ENCODE measurements around the gene PDPK1.
"Not testable (repeated sequence)": the region's sequence is repeated elsewhere in the genome, so short reads cannot be mapped to it uniquely, and the experiment has no call there.

PDPK1 gene

DNA sequence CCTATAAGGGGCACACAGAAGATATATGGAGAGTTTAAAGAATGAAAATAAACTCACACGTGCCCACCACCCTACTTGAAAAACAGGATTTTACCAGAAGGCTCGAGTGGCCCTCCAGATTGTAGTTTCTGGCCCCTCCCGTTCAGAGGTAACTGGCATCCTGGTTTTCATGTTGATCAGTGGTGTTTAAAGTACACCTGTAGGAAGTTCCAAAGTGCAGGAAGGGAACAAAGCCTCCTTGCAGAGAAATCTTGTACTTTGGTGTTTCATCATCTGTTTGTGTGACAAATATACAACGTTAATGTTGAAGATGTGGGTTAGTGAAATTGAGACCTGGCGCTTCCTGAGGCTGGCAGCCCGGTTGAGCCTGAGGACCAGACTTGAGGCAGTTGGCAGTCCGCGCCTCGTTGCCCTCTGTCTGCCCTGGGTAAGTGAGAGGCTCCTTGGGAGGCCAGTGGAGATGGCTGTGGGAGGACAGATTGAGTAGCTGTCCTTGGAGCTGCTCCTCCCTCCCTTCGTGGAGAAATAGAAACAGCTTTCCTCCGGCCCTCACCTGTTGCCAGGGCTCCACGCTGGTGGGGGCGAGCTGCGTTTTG, 12.6 kb downstream of the PDPK1 start:
- not testable (repeated sequence) for DNase-seq

DNA sequence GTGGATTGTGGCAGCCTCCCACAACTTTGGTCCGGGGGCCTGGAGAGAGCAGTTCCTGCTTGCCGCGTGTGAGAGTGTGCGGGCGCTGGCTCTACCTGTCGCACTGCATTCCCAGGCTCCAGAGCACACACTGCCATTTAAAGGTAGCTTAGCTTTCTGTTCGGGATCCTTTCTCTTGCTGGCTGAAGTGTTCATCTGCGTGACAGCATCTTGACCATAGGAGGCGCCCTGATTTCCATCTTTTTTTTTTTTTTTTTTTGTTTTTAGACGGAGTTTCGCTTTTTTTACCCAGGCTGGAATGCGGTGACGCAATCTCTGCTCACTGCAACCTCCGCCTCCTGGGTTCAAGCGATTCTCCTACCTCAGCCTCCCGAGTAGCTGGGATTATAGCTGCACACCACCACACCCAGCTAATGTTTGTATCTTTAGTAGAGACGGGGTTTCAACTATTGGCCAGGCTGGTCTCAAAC, 13.6 kb downstream of the PDPK1 start:
- DNase-seq = not testable (repeated sequence)

DNA sequence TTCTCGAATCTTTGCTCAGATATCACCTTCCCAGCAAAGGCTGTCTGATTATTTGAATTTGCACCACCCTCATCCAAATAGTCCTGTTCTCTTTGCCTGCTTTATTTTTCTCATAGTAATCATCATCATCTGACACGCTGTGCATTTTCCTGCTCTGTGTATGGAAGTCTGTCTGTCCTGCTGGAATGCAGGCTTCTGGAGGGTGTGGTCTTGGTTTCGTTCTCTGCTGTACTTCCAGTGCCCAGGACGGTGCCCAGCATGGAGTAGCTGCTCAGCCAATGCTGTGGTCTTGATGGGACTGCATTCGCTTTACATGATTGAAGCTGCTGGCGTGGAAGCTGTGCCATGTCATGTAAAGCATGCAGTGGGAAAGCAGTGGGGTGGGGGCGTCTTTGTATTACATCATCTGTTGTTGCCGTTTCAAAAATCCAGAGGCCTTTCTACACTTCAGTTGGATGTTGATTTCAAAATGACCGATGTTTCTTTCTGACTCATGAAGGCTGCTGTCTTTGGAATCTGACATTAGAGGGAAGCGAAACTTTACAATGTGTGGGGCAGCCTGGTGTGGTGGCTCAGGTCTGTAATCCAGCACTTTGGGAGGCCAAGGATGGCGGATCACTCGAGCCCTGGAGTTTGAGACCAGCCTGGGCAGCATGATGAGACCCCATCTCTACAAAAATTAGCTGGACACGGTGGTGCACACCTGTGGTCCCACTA, 17.0 kb downstream of the PDPK1 start:
- DNase-seq = not testable (repeated sequence)

DNA sequence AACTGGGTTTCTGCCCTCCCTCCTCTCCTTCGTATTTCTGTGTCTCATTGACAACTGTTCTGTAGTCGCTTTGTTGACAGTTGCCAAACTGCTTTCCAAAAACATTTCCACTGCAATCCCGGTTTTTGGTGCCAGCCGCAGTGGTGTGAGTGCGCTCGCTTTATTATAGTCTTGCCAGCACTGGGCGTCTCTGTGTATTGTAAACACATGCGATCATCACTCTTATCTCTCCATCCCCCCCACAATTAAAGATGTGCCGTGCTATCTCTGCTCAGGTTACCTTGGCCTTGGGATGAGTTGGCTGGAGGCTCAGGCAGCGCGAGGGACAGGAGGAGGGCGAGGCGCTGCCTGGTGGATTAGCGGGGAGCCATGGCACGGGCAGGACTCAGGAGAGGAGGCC, 19.3 kb downstream of the PDPK1 start:
- DNase-seq = not testable (repeated sequence)

DNA sequence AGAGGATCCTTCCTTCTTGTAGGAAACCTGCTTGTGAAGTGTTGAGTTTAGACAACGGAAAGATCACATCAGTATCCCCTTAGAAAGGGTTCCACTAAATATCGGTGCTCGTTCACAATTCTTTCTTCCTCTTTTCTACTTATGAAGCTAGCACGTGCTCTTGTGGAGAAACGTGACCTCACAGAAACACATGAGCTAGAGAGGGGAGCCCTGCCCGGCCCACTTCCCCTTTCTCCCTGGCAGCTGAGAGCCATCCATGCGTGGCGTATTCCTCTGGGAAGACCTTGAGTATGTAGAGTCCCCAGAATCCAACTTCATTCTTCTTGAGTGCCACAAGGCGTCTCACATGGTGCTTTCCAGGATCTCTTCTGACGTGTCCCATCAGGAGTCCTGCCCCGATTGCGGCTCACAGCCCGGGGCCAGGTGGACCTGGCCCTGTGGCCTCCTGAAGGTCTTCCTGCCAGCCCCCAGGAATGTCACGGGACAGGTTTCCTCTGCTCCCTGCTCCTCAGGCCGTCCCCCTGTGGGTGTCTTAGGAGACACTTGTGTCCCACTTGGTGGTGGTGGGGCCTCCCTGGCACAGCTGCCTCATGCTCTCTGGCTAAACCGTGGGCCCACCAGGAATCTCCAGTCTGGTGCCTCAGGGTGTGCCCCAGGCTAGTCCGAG, 22.4 kb downstream of the PDPK1 start:
- DNase-seq = not testable (repeated sequence)

DNA sequence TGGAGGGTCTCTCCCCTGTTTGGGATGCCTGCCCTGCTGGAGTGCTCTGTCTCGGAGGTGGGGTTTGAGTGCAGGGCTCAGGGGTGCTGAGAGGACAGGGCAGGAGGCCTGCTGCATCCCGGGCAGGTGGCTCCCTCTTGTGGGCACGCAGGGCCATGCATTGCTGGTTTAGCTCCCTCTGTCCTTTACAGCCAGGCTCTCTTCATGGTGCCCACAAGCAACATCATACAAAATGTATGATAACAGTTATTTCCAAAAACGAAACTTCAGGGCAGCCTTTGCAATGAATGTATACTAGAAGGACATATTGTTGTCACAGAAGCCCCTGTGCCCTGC, 22.9 kb downstream of the PDPK1 start:
- DNase-seq = not testable (repeated sequence)

DNA sequence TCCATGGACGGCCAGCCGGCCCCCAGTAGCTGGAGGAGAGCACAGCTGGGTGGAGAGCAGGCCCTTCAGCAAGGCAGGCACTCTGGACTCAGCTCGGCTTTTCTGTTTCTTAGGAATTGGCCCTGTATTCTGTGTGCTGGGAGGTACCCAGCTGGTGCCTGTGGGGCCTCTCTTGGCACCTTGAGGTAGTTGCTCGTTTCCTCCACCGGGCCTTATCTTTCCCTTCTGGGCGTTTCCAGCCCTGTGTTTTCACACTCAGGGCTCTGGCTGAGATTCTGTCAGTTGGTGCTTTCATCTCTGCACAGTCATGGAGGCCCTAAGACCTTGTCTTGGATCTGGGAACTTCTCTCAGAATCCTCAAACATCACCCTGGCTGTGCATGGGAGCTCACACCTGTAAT, 29.7 kb downstream of the PDPK1 start:
- not testable (repeated sequence) for DNase-seq

DNA sequence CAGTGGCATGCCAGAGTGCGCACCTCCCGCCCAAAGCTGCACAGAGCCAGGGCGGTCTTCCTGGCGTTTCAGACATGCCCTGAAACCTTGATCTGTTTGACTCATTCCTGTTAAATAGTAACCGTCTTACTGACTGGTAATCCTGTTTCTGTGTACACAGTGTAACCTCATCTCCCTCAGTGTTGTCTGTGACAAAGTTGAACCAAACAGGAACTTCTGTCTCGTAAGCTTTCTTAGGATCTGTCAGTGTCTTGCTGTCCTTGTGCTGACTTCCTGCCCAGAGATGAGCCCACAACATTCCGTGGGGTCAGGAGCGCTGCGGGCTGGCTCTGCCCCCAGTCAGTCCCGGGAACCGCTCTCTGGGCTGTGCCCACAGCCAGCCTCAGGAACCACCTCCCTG, 30.8 kb downstream of the PDPK1 start:
- not testable (repeated sequence) for DNase-seq

DNA sequence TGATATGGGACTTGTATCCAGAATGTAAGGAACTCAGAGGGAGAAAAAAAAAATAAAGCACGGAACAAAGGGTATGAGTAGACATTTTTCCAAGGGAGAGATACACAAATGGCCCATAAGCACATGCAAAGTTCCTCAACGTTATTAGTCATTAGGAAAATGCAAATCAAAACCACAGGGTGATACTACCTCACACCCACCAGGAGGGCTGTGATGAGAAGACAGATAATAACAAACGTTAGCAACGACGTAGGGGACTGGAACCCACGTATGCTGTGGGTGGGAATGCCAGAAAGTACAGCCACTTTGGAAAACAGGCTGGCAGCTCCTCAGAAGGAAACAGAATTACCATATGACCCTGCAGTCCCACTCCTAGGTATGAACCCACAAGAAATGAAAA, 34.9 kb downstream of the PDPK1 start:
- DNase-seq = not testable (repeated sequence)

DNA sequence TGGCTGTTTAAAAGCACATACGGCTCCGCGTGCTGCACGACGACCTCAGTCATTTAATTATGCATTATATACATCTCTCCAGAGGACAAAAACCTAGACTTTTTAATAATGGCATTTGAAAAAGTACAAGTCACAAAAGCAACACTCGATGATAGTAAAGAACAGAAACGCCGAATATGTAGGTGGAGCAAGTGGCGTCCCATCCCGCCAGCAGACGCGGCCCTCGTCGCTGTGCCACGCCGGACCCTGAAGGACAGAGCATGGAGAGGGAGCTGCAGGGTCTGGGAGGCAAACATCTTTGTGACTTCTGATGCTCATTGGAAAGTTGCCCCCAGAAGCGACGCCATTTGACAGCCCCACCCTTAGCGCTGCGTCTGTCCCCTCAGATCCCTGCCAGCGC, 38.0 kb downstream of the PDPK1 start:
- DNase-seq = not testable (repeated sequence)

DNA sequence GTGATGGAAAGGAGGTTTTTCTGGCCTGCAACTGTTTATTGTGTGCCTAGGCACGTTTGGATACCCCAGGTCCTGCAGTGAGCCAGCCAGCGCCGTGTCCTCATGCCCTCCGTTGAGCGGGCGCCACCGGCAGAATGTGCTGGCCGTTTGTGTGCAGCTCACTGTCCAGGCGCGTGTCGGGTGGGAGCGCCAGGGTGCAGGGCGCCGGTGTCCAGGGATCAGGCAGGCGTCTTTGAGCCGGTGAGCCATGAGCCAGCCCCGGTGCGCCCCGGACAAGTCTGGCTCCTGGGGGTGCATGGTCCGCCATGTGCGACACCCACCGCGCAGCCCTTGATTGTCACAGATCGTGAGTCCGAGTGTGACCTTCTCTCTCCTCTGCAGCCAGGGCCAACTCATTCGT, 39.2 kb downstream of the PDPK1 start:
- not testable (repeated sequence) for DNase-seq

DNA sequence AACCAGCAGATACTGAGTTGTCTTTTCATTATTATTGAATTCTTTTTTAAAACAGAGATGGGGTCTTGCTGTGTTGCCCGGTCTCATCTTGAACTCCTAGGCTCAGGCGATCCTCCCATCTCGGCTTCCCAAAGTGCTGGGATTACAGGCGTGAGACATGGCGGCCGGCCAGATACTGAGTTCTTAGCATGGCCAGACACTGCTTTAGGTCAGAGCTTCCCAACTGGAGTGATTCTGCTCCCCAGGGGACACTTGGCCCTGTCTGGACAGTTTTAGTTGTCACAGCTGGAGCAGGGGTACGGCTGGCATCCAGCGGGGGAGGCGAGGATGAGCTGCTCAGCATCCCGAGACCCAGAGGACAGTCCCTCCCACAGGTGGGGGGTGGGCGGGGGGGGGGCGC, 41.1 kb downstream of the PDPK1 start:
- DNase-seq = not testable (repeated sequence)

DNA sequence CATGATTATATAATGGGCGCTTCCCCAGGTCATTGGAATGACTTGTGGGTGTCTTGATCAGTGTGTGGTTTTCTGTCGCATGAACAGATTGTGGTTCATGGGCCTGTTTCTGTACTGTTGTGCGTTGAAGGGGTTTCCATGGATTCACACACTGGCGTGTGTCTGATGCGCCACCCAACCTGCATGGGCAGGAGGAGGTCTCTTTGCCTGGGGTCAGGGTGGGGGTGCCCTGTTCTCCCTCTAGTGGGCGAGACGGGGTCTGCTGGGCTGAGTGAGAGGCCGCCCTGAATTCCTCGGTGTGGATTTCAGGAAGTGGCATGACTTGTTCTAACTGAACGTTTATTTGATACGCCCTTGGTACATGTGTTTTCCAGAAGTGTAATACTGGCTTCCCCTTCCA, 42.3 kb downstream of the PDPK1 start:
- DNase-seq = not testable (repeated sequence)

DNA sequence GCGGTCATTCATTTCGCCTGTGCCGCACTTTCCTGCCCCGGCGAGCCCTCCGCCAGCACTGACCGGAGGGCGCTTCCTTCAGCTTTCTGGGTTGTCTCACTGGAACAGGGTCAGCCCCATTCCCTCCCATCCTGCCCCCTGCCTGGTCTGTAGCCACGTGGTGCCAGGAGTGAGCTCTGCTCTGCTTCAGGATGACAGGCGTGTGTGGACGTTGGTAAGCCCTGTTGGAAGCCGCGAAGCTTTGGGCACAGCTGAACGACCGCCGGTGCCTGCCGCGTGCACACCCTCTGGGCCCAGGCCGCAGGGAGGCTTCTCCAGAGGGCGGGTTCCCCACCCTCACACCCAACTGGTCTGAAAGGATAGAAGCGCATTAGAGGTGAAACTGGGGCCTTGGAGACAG, 43.0 kb downstream of the PDPK1 start:
- not testable (repeated sequence) for DNase-seq

DNA sequence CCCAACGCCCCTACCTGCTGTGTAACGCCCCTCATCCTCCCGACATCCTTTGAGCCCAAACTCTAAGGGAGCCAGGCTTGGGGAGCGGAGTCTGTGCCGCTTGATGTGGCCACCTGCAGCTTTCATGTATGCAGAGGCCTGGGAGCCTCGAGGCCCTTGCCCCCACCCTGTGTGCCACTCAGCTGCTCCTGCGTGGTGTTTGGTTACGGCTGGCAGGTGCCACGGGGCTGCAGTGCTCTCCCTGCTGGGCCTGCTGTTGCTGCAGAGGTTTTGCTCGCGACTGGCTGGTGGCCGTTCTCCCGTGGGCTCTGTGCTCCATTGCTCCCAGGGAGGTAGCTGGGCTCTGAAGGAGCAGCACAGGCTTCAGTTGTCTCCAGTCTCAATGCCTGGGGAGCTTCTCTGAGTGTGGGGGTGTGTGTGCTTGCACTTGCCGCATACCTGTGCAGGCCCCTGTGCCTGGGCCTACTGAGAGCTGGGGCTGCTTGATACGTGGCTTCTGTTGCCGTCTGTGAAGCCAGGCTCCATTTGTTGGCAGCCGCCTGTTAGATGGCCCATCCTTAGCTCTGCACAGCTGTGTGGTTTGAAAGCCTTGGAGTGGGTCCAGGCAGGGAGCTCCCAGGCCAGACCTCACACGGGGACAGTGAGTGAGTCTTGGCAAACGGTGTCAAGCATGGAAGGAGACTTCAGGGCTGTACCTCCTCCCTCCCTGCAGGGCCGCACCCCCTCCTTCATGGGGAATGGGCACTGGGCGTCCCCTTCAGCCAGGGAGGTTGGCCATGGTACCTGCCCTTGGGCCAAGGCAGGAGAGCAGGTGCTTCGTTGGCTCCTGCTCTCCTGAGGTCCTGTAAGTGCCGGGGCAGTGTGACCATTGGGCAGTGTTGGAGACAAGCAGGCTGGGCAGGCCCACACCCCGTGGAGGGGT, 47.2 kb downstream of the PDPK1 start:
- DNase-seq = no peak

DNA sequence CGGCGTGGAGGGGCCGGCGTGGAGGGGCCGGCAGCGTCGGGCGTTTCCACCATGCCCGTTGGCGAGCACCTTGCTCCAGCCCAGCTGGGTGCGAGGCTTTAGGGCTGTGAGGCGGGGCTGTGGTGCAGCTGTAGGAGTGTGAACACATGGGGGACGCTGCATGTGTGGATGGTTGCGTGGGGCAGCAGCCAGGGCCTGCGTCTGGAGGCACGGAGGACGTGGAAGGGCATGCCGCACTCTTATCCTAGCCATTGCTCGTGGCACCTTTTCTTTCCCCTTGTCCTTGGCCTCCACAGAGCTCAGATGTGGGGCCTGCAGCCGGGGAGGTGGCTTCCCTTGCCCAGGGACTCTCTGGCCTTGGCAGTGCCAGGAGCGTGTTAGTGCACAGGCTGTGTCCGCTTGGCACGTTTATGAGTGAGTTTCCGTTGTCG, 47.8 kb downstream of the PDPK1 start:
- no peak for DNase-seq

DNA sequence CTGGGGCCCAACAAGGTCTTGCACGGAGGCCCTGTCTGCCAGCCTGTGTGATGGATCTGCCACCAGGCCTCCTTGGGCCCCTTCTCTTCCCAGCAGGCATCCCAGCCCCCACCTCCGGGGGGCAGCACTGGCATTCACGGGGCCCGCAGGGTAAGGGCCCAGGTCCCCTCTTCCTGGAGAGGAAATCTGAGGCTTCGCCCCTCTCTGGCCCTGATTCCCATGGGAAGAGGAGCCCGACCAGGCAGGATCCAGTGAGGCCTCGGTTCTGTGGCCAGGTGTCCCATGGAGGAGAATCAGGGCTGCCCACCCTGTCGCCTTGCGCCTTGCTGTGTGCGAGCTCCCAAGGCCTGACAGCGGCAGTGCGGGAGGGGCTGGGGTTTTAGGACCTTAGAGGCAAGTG, 48.4 kb downstream of the PDPK1 start:
- DNase-seq = peak; percentile 57

DNA sequence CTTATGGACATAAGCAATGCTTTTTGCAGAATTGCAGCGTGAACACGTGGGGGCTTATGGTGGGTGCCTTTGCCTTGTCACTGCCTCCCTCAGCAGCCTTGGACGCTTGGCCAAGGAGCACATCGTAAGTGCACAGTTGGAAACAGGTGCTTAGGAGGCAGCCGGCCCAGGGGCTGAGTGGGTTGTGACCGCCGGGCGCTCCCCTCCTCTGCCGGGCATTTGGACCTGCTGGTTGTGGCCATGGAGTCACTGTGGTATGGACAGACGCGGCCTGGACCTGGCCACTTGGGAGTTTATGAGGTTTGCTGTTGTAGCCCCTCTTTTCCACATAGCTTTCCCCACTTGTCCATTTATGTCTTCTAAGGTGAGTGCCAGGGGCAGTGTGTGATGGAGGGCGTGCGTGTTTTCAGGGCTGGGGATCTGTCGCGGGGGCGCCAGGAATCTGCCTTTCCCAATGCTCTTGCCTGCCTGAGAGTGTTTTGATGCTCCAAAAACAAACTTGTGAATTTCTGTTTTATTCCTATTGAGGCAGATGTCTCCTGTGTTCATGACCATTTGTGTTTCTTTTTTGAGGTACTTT, 49.2 kb downstream of the PDPK1 start:
- no peak for DNase-seq

DNA sequence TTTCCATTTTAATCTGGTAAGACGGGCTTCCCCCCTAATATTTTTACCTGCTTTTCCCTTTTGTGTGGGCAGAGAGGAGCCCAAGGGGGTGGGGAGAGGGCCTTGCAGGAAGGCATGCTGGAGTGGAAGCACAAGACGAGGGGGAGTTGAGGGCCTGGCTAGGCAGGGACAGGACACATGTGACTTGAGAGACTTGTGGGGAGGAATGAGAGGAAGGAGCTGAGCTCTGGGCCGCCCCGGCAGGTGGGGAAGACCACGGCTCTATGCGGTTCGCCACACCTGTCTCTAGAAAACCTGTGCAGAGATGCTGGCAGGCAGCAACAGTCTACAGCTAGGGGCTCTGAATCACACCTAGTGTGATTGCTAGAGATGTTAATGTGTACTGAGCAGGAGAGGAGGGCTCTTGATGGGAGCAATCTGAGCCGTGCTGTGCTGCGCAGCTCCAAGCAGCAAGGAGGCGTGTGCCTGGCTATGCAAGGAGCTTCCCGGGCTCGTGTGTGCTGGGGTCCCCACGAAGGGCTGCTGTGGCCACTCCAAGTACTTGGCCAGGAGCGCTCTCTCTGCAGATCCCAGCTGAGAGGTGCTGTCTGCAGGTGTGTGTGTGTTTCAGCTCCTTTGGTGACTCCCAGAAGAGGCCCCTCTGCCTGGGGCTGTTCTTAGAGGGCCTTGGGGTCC, 50.2 kb downstream of the PDPK1 start:
- DNase-seq = no peak

DNA sequence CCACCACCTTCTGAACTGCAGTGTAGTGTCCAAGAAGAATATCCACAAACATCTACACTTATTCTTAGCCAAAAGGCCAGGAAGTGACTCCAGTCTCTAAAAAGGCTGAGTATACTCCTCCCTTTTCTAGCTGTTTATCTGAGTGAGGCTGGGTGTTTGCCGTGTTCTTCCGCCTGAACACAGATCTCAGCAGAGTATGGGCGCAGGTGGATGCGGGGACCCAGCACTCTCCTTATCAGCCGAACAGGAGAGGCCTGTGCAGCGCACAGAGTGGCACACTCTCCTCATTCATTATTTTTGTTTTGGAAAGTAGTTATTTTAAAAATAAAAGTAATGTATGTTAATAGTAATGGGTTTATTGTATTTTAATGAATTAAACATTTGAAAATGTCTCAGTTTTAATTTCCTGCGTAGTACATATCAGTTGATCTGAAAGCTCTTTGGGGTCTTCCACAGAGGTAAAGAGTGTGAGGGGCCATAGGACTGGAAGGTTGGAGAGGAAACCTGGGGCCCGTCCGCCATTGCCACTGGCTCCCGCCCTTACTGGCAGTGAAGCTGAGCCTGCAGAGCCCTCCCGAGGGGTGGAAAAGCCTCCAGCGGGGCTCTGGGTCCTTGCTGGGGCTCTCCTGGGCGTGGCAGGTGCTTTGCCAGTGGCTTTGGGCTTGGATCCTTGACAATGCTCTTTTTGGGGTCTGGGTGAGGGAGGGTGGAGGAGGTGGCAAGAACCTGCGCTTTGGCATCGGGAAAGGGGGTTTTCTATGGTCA, 53.8 kb downstream of the PDPK1 start:
- no peak for DNase-seq

DNA sequence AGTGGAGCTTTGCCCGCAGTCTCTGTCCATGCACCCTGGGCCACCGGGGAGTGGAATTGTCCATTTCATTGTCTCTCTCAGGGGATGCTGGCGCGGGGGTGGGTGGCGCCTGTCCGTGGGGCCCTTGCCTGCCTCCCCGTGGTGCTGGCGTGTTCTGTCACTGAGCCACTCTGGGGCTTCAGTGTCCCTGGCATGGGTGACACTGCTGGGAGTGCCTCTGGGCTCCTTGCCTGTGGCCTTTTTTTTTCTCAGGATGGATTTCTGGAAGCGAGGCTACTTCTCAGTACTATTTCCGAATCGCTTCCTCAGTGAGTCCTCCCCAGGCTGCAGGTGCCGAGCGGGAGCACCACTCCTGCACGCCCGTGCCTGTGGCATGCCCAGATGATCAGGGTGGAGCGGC, 55.0 kb downstream of the PDPK1 start:
- DNase-seq = no peak
